ENCODE data around the gene ARID5B.

ARID5B gene

DNA sequence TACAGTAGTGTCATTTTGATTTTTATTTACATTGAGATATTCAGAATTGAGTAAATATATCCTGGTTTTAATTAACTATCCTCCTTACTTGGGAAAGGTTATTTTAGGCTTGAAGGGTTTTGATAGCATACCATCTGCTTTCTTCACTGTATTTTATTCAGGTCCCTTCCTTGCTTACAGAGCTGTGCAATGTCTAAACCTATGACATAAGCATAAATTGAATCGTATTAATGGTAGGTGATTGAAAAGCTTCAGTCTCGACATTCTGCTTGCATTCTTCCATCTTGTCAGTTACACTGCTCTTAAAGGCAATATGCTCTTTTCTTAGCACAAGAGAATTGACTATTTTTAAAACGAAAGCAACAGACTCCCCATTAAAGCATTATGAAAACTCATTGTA, 102.5 kb downstream of the ARID5B start:
- H3K27ac ChIP-seq: 0 out of 2 replicates have a peak overlapping the region, but pooled peaks have one; percentile 3
- no peak for TF ChIP-seq CTCF (conservative IDR thresholded peaks at IDR 0.05)

DNA sequence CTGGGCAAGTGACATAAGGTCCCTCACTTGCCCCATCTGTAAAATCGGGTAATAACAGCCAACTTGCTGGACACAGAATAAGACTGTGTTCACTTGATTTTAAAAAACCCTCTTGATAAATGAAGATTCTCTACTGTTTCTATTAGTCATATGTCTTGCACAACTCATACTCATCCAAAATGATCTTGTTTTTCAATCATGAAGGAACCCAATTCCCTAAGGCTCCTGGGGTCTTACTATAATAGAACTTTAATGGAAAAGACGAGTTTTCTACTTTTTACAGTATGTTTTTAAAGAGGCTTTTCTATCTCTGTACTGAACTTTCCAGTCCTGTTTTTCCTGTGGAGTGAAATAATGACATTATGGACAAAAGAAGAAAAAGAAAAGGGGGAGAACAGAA, 103.8 kb downstream of the ARID5B start:
- no peak for TF ChIP-seq CTCF (conservative IDR thresholded peaks at IDR 0.05)
- no peak overlapping the region for H3K27ac ChIP-seq

- TF ChIP-seq CTCF (conservative IDR thresholded peaks at IDR 0.05): no peak
- H3K27ac ChIP-seq: no peak overlapping the region
These were observed 104.2 kb downstream of the ARID5B start for GRCh38 chr10:62005687-62006086.

- no peak overlapping the region for H3K27ac ChIP-seq
- TF ChIP-seq CTCF (conservative IDR thresholded peaks at IDR 0.05): no peak
These were observed 105.6 kb downstream of the ARID5B start for GRCh38 chr10:62007145-62007544.

- no peak for TF ChIP-seq CTCF (conservative IDR thresholded peaks at IDR 0.05)
- H3K27ac ChIP-seq: no peak overlapping the region
These were observed 106.7 kb downstream of the ARID5B start for GRCh38 chr10:62008196-62008595.

DNA sequence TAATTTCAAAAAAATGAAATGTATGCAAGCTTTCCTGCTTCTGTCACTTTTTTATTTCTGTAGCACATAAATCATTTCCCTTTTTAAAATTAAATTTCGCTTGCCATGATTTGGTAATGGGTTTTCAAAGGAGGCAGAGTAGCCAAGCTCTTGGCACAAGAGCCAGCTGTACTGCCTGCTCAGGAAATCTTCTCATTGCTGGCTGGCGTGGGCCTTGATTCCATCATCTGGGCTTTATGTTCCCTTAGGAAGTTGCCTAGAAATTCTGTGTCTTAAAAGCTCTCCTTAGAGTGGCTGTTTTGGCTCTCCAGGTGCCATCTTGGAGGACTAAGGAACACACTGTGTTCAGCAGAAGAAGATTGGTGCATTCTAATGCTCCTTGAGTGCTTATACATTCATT, 107.4 kb downstream of the ARID5B start:
- no peak for TF ChIP-seq CTCF (conservative IDR thresholded peaks at IDR 0.05)
- no peak overlapping the region for H3K27ac ChIP-seq

DNA sequence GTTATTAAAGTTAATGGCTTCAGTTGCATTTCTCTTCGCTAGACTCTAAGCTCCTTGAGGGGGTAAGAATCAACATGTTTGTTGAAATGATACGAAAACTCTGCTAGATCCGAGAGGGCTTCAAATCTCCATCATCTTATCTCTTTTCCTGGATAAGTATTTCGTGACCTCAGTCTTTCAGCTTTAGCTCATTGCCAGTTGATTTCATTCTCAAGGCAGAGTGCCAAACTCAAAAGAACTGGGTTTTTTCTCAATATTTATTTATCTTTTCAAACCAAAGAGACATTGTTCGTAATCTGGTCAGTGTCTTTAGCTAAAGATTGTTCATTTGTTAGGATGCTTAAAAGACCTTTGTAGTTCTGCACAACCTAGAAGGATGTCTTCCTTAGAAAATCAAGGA, 108.9 kb downstream of the ARID5B start:
- TF ChIP-seq CTCF (conservative IDR thresholded peaks at IDR 0.05): no peak
- no peak overlapping the region for H3K27ac ChIP-seq

DNA sequence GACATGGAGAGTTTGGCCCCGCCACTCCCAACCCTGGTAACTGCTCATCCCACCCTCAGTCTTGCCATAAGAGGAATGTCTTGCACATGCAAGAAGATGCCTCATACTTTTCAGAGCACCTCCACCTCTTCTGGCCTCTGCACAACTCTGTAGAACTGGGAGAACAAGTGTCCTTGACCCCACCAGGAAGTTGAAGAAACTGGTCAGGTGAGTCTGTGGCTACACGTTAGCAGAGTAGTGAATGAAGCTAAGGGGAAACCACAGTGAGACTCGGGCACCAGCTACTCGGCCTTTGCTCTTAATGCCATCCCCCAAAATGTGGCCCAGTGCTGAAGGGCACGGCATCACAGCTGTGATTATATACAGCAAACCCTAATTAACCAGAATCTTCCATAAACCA, 110.1 kb downstream of the ARID5B start:
- TF ChIP-seq CTCF (conservative IDR thresholded peaks at IDR 0.05): no peak
- H3K27ac ChIP-seq: peak overlapping the region; percentile 44

Data from VCaP (cell line).